ENCODE data around the gene ADGRD1. TPM values are rescaled to one million over a fixed set of nuclear protein-coding genes. Genes with fewer than 3 reads are reported as not detected.

ADGRD1 gene
- total and polyA plus RNA-seq, 2 of the 8 experiments (the other 6 are each of a cell fraction or from before 2014, with no cell fraction given): 0.36 to 0.48 TPM

DNA sequence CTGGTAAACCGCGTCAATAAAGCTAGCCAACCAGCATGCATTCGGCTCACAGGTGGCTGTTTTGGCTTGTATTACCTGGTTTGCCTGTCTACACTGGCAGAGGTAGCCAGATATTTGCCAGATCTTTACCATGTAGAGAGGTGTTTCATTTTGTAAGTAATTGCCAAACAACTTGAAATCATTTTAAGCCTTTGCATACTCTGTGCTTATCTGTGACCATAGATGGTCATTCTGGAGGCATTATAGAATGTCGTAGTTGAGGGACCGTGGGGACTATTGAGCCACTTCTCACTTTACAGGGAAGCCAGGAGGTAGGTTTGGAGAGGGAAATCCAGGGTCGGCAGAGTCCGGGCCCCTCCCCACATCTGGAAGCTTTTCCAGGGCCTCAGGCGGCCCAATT lies 5.9 kb downstream of the ADGRD1 start (continued):
- TF ChIP-seq, protein P1, sequence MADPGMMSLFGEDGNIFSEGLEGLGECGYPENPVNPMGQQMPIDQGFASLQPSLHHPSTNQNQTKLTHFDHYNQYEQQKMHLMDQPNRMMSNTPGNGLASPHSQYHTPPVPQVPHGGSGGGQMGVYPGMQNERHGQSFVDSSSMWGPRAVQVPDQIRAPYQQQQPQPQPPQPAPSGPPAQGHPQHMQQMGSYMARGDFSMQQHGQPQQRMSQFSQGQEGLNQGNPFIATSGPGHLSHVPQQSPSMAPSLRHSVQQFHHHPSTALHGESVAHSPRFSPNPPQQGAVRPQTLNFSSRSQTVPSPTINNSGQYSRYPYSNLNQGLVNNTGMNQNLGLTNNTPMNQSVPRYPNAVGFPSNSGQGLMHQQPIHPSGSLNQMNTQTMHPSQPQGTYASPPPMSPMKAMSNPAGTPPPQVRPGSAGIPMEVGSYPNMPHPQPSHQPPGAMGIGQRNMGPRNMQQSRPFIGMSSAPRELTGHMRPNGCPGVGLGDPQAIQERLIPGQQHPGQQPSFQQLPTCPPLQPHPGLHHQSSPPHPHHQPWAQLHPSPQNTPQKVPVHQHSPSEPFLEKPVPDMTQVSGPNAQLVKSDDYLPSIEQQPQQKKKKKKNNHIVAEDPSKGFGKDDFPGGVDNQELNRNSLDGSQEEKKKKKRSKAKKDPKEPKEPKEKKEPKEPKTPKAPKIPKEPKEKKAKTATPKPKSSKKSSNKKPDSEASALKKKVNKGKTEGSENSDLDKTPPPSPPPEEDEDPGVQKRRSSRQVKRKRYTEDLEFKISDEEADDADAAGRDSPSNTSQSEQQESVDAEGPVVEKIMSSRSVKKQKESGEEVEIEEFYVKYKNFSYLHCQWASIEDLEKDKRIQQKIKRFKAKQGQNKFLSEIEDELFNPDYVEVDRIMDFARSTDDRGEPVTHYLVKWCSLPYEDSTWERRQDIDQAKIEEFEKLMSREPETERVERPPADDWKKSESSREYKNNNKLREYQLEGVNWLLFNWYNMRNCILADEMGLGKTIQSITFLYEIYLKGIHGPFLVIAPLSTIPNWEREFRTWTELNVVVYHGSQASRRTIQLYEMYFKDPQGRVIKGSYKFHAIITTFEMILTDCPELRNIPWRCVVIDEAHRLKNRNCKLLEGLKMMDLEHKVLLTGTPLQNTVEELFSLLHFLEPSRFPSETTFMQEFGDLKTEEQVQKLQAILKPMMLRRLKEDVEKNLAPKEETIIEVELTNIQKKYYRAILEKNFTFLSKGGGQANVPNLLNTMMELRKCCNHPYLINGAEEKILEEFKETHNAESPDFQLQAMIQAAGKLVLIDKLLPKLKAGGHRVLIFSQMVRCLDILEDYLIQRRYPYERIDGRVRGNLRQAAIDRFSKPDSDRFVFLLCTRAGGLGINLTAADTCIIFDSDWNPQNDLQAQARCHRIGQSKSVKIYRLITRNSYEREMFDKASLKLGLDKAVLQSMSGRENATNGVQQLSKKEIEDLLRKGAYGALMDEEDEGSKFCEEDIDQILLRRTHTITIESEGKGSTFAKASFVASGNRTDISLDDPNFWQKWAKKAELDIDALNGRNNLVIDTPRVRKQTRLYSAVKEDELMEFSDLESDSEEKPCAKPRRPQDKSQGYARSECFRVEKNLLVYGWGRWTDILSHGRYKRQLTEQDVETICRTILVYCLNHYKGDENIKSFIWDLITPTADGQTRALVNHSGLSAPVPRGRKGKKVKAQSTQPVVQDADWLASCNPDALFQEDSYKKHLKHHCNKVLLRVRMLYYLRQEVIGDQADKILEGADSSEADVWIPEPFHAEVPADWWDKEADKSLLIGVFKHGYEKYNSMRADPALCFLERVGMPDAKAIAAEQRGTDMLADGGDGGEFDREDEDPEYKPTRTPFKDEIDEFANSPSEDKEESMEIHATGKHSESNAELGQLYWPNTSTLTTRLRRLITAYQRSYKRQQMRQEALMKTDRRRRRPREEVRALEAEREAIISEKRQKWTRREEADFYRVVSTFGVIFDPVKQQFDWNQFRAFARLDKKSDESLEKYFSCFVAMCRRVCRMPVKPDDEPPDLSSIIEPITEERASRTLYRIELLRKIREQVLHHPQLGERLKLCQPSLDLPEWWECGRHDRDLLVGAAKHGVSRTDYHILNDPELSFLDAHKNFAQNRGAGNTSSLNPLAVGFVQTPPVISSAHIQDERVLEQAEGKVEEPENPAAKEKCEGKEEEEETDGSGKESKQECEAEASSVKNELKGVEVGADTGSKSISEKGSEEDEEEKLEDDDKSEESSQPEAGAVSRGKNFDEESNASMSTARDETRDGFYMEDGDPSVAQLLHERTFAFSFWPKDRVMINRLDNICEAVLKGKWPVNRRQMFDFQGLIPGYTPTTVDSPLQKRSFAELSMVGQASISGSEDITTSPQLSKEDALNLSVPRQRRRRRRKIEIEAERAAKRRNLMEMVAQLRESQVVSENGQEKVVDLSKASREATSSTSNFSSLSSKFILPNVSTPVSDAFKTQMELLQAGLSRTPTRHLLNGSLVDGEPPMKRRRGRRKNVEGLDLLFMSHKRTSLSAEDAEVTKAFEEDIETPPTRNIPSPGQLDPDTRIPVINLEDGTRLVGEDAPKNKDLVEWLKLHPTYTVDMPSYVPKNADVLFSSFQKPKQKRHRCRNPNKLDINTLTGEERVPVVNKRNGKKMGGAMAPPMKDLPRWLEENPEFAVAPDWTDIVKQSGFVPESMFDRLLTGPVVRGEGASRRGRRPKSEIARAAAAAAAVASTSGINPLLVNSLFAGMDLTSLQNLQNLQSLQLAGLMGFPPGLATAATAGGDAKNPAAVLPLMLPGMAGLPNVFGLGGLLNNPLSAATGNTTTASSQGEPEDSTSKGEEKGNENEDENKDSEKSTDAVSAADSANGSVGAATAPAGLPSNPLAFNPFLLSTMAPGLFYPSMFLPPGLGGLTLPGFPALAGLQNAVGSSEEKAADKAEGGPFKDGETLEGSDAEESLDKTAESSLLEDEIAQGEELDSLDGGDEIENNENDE (IDR thresholded peaks at IDR 0.05; ENCODE audit: insufficient replicate concordance, low read length): no peak

Data from H1 (cell line).